H1 (cell line): ENCODE data around the gene EFR3B. TPM values are rescaled to one million over a fixed set of nuclear protein-coding genes. Genes with fewer than 3 reads are reported as not detected.

Experiments used
- CTCF ChIA-PET: fragments of 300-600 bp; sonication (Branson Sonifier 250); formaldehyde crosslinking; loops from one replicate; lab custom pipeline; 2021; ENCODE audit not compliant: partially characterized antibody; lab: Charles Lee
- POLR2A ChIA-PET: fragments of 300-600 bp; sonication (Branson Sonifier 250); formaldehyde crosslinking; loops from one replicate; lab custom pipeline; 2021; ENCODE audit warnings: inconsistent platforms; ENCODE audit not compliant: partially characterized antibody; lab: Charles Lee
- DNase-seq, 2 experiments: peaks; one replicate each; pipeline versions ENCODE4 v3.0.0 to v3.0.0-alpha.2; 2010 to 2022; ENCODE audit warnings: low spot score in 2 of 2, low read depth in 1 of 2, mixed read lengths in 1 of 2
- FAIRE-seq: peaks from 2 replicates; lab custom pipeline; 2011; peaks lifted over from hg19 to GRCh38; lab: Jason Lieb, UNC
- H2AFZ ChIP-seq: 2 replicates; pipeline ENCODE4 v1.8.1; 2012; ENCODE audit warnings: low read length, inconsistent platforms
- H2AK5ac ChIP-seq: 2 replicates; pipeline ENCODE4 v1.6.1; 2013; ENCODE audit warnings: low read depth, low read length
- H2BK120ac ChIP-seq: replicated peaks from 2 replicates; pipeline ENCODE3; 2013; ENCODE audit warnings: low read depth, low read length, inconsistent platforms
- H2BK12ac ChIP-seq: 2 replicates; pipeline ENCODE4 v1.6.1; 2013; ENCODE audit warnings: low read depth, low read length
- H2BK15ac ChIP-seq: 2 replicates; pipeline ENCODE4 v1.6.1; 2013; ENCODE audit warnings: low read length
- H2BK20ac ChIP-seq: 2 replicates; pipeline ENCODE4 v1.6.1; 2013; ENCODE audit warnings: low read length
- H2BK5ac ChIP-seq: 2 replicates; pipeline ENCODE4 v1.6.1; 2013; ENCODE audit warnings: low read depth, low read length
- H3K14ac ChIP-seq: 2 replicates; pipeline ENCODE4 v1.6.1; 2013; ENCODE audit warnings: inconsistent platforms; ENCODE audit not compliant: insufficient read length
- H3K18ac ChIP-seq: 2 replicates; pipeline ENCODE4 v1.6.1; 2013; ENCODE audit warnings: low read length; ENCODE audit errors: extremely low read depth
- H3K23ac ChIP-seq: 2 replicates; pipeline ENCODE4 v1.6.1; 2013; ENCODE audit warnings: inconsistent platforms; ENCODE audit not compliant: insufficient read length
- H3K23me2 ChIP-seq: 2 replicates; pipeline ENCODE4 v1.6.1; 2013; ENCODE audit warnings: low read depth, low read length
- H3K27ac ChIP-seq: 2 replicates; pipeline ENCODE4 v1.6.1; 2011; ENCODE audit warnings: low read depth, low read length, inconsistent platforms
- H3K27me3 ChIP-seq, 4 experiments: replicated peaks in 1 of 4; 1 replicate in 1 of 4; 2 replicates in 3 of 4; pipeline versions ENCODE4 v1.6.1 to v1.8.1; 2011 to 2013; ENCODE audit warnings: low read length in 3 of 4, mild to moderate bottlenecking in 3 of 4, inconsistent platforms in 2 of 4, mixed read lengths in 2 of 4, moderate library complexity in 1 of 4; ENCODE audit not compliant: control insufficient read depth in 3 of 4, insufficient read depth in 3 of 4; ENCODE audit errors: extremely low read depth in 1 of 4
- H3K36me3 ChIP-seq, 4 experiments: 2 replicates each; pipeline versions ENCODE4 v1.6.1 to v1.8.1; 2011 to 2013; ENCODE audit warnings: mild to moderate bottlenecking in 4 of 4, low read length in 3 of 4, moderate library complexity in 2 of 4, control low read depth in 1 of 4, inconsistent platforms in 1 of 4; ENCODE audit not compliant: insufficient read depth in 4 of 4, control insufficient read depth in 2 of 4
- H3K4ac ChIP-seq: replicated peaks from 2 replicates; pipeline ENCODE3; 2013; ENCODE audit warnings: low read length, low read depth, mixed read lengths, inconsistent platforms; ENCODE audit not compliant: insufficient read length
- H3K4me1 ChIP-seq, 4 experiments: replicated peaks in 1 of 4; 1 replicate in 1 of 4; 2 replicates in 3 of 4; pipeline versions ENCODE4 v1.6.1 to v1.8.1; 2011 to 2013; ENCODE audit warnings: low read length in 3 of 4, inconsistent platforms in 2 of 4, mixed read lengths in 1 of 4; ENCODE audit not compliant: insufficient read depth in 4 of 4, control insufficient read depth in 3 of 4
- H3K4me2 ChIP-seq, 2 experiments: 2 replicates each; pipeline versions ENCODE4 v1.6.1 to v1.8.1; 2011 to 2013; ENCODE audit warnings: low read depth in 2 of 2, low read length in 2 of 2, control low read depth in 1 of 2, inconsistent platforms in 1 of 2, mild to moderate bottlenecking in 1 of 2; ENCODE audit not compliant: insufficient read depth in 1 of 2
- H3K4me3 ChIP-seq, 4 experiments: fragments of 200-600, 300-600 bp in 1 of 4; sonication (generic), shearing (Covaris generic), sonication (Bioruptor Twin) in 1 of 4; 2 replicates each; pipeline versions ENCODE4 v1.5.1 to v1.8.1; 2011 to 2016; ENCODE audit warnings: low read length in 4 of 4, low read depth in 3 of 4, control low read depth in 2 of 4, inconsistent platforms in 2 of 4, mild to moderate bottlenecking in 2 of 4, mixed read lengths in 1 of 4, moderate library complexity in 1 of 4; ENCODE audit not compliant: insufficient read depth in 2 of 4; ENCODE audit errors: extremely low read depth in 1 of 4
- H3K56ac ChIP-seq: replicated peaks from 2 replicates; pipeline ENCODE3; 2013; ENCODE audit warnings: low read depth, mild to moderate bottlenecking, mixed read lengths, low read length, inconsistent platforms; ENCODE audit not compliant: insufficient read length
- H3K79me1 ChIP-seq: 2 replicates; pipeline ENCODE4 v1.6.1; 2013; ENCODE audit warnings: low read depth, low read length, control low read depth
- H3K79me2 ChIP-seq, 2 experiments: 2 replicates each; pipeline versions ENCODE4 v1.6.1 to v1.8.1; 2012 to 2013; ENCODE audit warnings: low read length in 2 of 2, mild to moderate bottlenecking in 2 of 2, inconsistent platforms in 1 of 2; ENCODE audit not compliant: insufficient read depth in 2 of 2, control insufficient read depth in 1 of 2
- H3K9ac ChIP-seq, 4 experiments: replicated peaks in 1 of 4; 1 replicate in 1 of 4; 2 replicates in 3 of 4; pipeline versions ENCODE4 v1.6.1 to v1.8.1; 2011 to 2013; ENCODE audit warnings: low read depth in 3 of 4, low read length in 3 of 4, control low read depth in 2 of 4, mild to moderate bottlenecking in 2 of 4, moderate library complexity in 2 of 4, inconsistent platforms in 1 of 4; ENCODE audit errors: extremely low read depth in 1 of 4
- H3K9me3 ChIP-seq, 2 experiments: 2 replicates each; pipeline versions ENCODE4 v1.6.1 to v1.8.1; 2012 to 2013; ENCODE audit warnings: mild to moderate bottlenecking in 2 of 2, moderate library complexity in 2 of 2, control low read depth in 1 of 2, inconsistent platforms in 1 of 2, low read depth in 1 of 2, low read length in 1 of 2, mixed read lengths in 1 of 2; ENCODE audit not compliant: insufficient read depth in 2 of 2
- H4K20me1 ChIP-seq, 2 experiments: replicated peaks in 1 of 2; 2 replicates each; pipeline versions ENCODE3 to v1.8.1; 2011 to 2013; ENCODE audit warnings: inconsistent platforms in 2 of 2, low read length in 2 of 2, mild to moderate bottlenecking in 1 of 2; ENCODE audit not compliant: insufficient read depth in 2 of 2, control insufficient read depth in 1 of 2
- H4K5ac ChIP-seq: 2 replicates; pipeline ENCODE4 v1.6.1; 2013; ENCODE audit warnings: low read length, low read depth, mixed read lengths, inconsistent platforms; ENCODE audit not compliant: insufficient read length
- H4K8ac ChIP-seq: 2 replicates; pipeline ENCODE4 v1.8.0; 2013; ENCODE audit warnings: mild to moderate bottlenecking, moderate library complexity, low read length, inconsistent platforms; ENCODE audit not compliant: insufficient read depth; ENCODE audit errors: extremely low read depth
- H4K91ac ChIP-seq: replicated peaks from 2 replicates; pipeline ENCODE3; 2013; ENCODE audit warnings: low read length, mixed read lengths, inconsistent platforms; ENCODE audit not compliant: insufficient read length
- BCL11A ChIP-seq, 2 experiments: IDR thresholded peaks; one replicate each; pipeline ENCODE4 v1.6.1; 2011; ENCODE audit warnings: low read depth in 2 of 2, low read length in 2 of 2, mild to moderate bottlenecking in 2 of 2
- CEBPB ChIP-seq: IDR thresholded peaks from 2 replicates; pipeline ENCODE4 v1.6.1; 2012; ENCODE audit warnings: low read depth, low read length
- WGBS, 2 experiments: shearing (Covaris generic) in 1 of 2; methylation state at CpG; one replicate each; pipeline versions ENCODE4 v1.1.6 to v1.1.7; 2013 to 2015; ENCODE audit warnings: low lambda C conversion rate in 2 of 2, mixed read lengths in 2 of 2, inconsistent platforms in 1 of 2, low coverage in 1 of 2, missing lambda C conversion rate in 1 of 2; ENCODE audit not compliant: insufficient replicate concordance in 2 of 2, insufficient coverage in 1 of 2, insufficient read length in 1 of 2; ENCODE audit errors: extremely low coverage in 1 of 2, missing lambda C conversion rate in 1 of 2; 5-methylcytosine and 5-hydroxymethylcytosine counted together
- polyA plus RNA-seq, 7 experiments: library from polyadenylated mRNA; depleted of rRNA in 3 of 7; stranded (reverse) in 5 of 7; unstranded in 2 of 7; fragments of >200 nt in 5 of 7; fragments of 200-250 nt in 2 of 7; gene quantifications; 1 replicate in 5 of 7; 2 replicates in 1 of 7; 4 replicates in 1 of 7; pipeline versions ENCODE4 v1.2.1 to v1.2.3, GENCODE V29; 2011 to 2013; ENCODE audit warnings: missing spikeins in 2 of 7, mixed read lengths in 2 of 7
- total RNA-seq: library from RNA; stranded (reverse); fragmentation: NEBNext Ultra II Directional; extraction: Animal tissue kit (Norgen Biotek cat#: 25700); gene quantifications from 2 replicates; pipeline ENCODE4 v1.2.1, GENCODE V29; 2021

Gene EFR3B
- total and polyA plus RNA-seq, 2 of the 8 experiments (the other 6 are each of a cell fraction or from before 2014, with no cell fraction given) = 3.4 to 9.6 TPM

- no peaks in the 10 kb centered on the region for H3K36me3 ChIP-seq
- H2BK15ac ChIP-seq = no peak overlapping the region
- H2AFZ ChIP-seq = no peak overlapping the region
- H3K4me3 ChIP-seq = no peak overlapping the region
- H2BK5ac ChIP-seq = no peak overlapping the region
- FAIRE-seq (no peak), DNase-seq (no peak)
- ChIA-PET CTCF (interaction anchor here (0.7 to 1.4 kb wide), 3 partner anchors 50 to 61 kb away, joined by 3 to 4 read pairs (median 4); no protein-coding TSS in a partner anchor), POLR2A (interaction anchor here (0.7 kb wide), 1 partner anchor 10 kb away, joined by 3 read pairs; no protein-coding TSS in a partner anchor)
- no peaks in the 10 kb centered on the region for H3K9me3 ChIP-seq
- H4K91ac ChIP-seq = no peak overlapping the region
- no peak overlapping the region for H2BK120ac ChIP-seq
- no peak overlapping the region for H3K9ac ChIP-seq
- no peak overlapping the region for H2BK20ac ChIP-seq
- no peak overlapping the region for H4K5ac ChIP-seq
- WGBS, 2 experiments = 88% methylated on average over 3 of the region's 3 CpGs; no CpG with 5 or more reads in 1 of the 2 experiments
- no peak overlapping the region for H3K18ac ChIP-seq
- H3K23me2 ChIP-seq = no peaks in the 10 kb centered on the region
- no peaks in the 10 kb centered on the region for H3K79me1 ChIP-seq
- H3K4me2 ChIP-seq = no peak overlapping the region
- no peak overlapping the region for H3K4ac ChIP-seq
- 0 out of 2 replicates have a peak overlapping the region, but pooled peaks have one; percentile 30 for H2AK5ac ChIP-seq
- no peak overlapping the region for H2BK12ac ChIP-seq
- H3K79me2 ChIP-seq = no peaks in the 10 kb centered on the region
- no peak overlapping the region for H3K27ac ChIP-seq
- H4K20me1 ChIP-seq = no peaks in the 10 kb centered on the region
- no peak overlapping the region for H3K56ac ChIP-seq
- H4K8ac ChIP-seq = no peak overlapping the region
- H3K14ac ChIP-seq = no peak overlapping the region
- no peak overlapping the region for H3K23ac ChIP-seq
- 0 out of 7 replicates have a peak, but pooled peaks cover 0 to 3% (median 1%) of the 10 kb centered on the region in 4 experiments for H3K4me1 ChIP-seq
- H3K27me3 ChIP-seq = no peaks in the 10 kb centered on the region; a peak in 1 of 7 replicates
- TF ChIP-seq BCL11A (IDR thresholded peaks at IDR 0.05; ENCODE audit: low read depth in 2 of 2, low read length in 2 of 2) (no peak), CEBPB (no peak)
Observed at GRCh38 chr2:25079050-25079635, 37.3 kb downstream of the EFR3B start.
